ENCODE measurements around the gene DIAPH2. TPM values are rescaled to one million over a fixed set of nuclear protein-coding genes. Genes with fewer than 3 reads are reported as not detected.

DIAPH2 gene
- total and polyA plus RNA-seq, 9 of the 15 experiments (the other 6 are each of a cell fraction or from before 2014, with no cell fraction given), result 0.01 to 0.18 (median 0.07) TPM; not detected in 1

DNA sequence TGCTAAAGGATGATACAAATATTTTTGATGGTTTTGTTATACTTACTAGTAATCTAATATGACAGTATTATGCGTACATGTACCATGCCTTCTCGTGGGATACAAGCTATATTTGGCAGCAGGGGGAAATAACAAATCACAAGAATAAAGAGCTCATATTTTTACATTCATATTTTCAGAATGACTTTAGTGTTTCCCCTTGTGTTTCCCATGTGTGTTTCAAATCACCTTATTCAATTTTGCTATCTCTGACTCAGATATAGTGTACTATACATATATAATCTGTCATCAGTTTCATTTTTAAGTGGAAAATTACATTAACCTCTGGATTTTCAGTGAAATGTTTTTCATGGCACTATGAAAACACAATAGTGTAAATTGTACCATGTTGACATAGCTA is 345.8 kb downstream of the DIAPH2 start:
- DNase-seq (ENCODE audit: extremely low read depth in 1 of 4, low spot score in 3 of 4), result no peak
- ChIA-PET CTCF (ENCODE audit: low intra/inter-chr PET ratio) (no interaction called here), POLR2A (no interaction called here)
- H4K20me1 ChIP-seq (replicated peaks; ENCODE audit: control insufficient read depth, insufficient read depth, low read length), result no peaks in the 10 kb centered on the region
- no peaks in the 10 kb centered on the region for H3K9me1 ChIP-seq (ENCODE audit: control insufficient read depth, insufficient read depth, low read length)
- H3K4me1 ChIP-seq (replicated peaks in 1 of 2; ENCODE audit: control insufficient read depth in 2 of 2, insufficient read depth in 2 of 2, low read length in 2 of 2), result no peaks in the 10 kb centered on the region
- no peak for FAIRE-seq
- no peak overlapping the region for H2AFZ ChIP-seq (ENCODE audit: low read depth, low read length)
- H3K4me3 ChIP-seq, result no peak overlapping the region
- H3K36me3 ChIP-seq (ENCODE audit: control insufficient read depth, insufficient read depth, low read length), result no peaks in the 10 kb centered on the region
- H3K27ac ChIP-seq (ENCODE audit: extremely low read depth, low read depth, low read length), result no peak overlapping the region
- intact Hi-C loops (cut with micrococcal nuclease), result no loop called here
- TF ChIP-seq, protein P1, sequence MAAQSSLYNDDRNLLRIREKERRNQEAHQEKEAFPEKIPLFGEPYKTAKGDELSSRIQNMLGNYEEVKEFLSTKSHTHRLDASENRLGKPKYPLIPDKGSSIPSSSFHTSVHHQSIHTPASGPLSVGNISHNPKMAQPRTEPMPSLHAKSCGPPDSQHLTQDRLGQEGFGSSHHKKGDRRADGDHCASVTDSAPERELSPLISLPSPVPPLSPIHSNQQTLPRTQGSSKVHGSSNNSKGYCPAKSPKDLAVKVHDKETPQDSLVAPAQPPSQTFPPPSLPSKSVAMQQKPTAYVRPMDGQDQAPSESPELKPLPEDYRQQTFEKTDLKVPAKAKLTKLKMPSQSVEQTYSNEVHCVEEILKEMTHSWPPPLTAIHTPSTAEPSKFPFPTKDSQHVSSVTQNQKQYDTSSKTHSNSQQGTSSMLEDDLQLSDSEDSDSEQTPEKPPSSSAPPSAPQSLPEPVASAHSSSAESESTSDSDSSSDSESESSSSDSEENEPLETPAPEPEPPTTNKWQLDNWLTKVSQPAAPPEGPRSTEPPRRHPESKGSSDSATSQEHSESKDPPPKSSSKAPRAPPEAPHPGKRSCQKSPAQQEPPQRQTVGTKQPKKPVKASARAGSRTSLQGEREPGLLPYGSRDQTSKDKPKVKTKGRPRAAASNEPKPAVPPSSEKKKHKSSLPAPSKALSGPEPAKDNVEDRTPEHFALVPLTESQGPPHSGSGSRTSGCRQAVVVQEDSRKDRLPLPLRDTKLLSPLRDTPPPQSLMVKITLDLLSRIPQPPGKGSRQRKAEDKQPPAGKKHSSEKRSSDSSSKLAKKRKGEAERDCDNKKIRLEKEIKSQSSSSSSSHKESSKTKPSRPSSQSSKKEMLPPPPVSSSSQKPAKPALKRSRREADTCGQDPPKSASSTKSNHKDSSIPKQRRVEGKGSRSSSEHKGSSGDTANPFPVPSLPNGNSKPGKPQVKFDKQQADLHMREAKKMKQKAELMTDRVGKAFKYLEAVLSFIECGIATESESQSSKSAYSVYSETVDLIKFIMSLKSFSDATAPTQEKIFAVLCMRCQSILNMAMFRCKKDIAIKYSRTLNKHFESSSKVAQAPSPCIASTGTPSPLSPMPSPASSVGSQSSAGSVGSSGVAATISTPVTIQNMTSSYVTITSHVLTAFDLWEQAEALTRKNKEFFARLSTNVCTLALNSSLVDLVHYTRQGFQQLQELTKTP (IDR thresholded peaks at IDR 0.05; ENCODE audit: low read depth in 1 of 2, partially characterized antibody in 2 of 2), result no peak
- TF ChIP-seq ZNF143 (CRISPR knock-in tag; IDR thresholded peaks at IDR 0.05), result no peak
- no peak for TF ChIP-seq SMARCA4 (IDR thresholded peaks at IDR 0.05)
- no peak for TF ChIP-seq L3MBTL2 (IDR thresholded peaks at IDR 0.05)
- TF ChIP-seq, protein P2, sequence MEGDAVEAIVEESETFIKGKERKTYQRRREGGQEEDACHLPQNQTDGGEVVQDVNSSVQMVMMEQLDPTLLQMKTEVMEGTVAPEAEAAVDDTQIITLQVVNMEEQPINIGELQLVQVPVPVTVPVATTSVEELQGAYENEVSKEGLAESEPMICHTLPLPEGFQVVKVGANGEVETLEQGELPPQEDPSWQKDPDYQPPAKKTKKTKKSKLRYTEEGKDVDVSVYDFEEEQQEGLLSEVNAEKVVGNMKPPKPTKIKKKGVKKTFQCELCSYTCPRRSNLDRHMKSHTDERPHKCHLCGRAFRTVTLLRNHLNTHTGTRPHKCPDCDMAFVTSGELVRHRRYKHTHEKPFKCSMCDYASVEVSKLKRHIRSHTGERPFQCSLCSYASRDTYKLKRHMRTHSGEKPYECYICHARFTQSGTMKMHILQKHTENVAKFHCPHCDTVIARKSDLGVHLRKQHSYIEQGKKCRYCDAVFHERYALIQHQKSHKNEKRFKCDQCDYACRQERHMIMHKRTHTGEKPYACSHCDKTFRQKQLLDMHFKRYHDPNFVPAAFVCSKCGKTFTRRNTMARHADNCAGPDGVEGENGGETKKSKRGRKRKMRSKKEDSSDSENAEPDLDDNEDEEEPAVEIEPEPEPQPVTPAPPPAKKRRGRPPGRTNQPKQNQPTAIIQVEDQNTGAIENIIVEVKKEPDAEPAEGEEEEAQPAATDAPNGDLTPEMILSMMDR (IDR thresholded peaks at IDR 0.05 in 2 of 3, conservative IDR thresholded peaks at IDR 0.05 in 1 of 3; ENCODE audit: insufficient read depth in 2 of 3, low read depth in 1 of 3, low read length in 3 of 3), result no peak
- 0% methylated on average over 2 of the region's 2 CpGs for WGBS (ENCODE audit: insufficient coverage, low coverage, missing lambda C conversion rate)
- H3K9ac ChIP-seq (ENCODE audit: insufficient read depth in 1 of 2, low read depth in 2 of 2, low read length in 2 of 2), result no peak overlapping the region
- no TSS peak for BruUV-seq (replicated peaks)
- H3K27me3 ChIP-seq (ENCODE audit: control insufficient read depth in 2 of 2, insufficient read depth in 2 of 2, low read length in 2 of 2), result no peaks in the 10 kb centered on the region
- no peaks in the 10 kb centered on the region for H3K79me2 ChIP-seq (ENCODE audit: control insufficient read depth, insufficient read depth, low read length)
- H3K9me3 ChIP-seq (replicated peaks; ENCODE audit: control insufficient read depth, insufficient read depth, low read depth, low read length), result no peaks in the 10 kb centered on the region
- in situ Hi-C loops (cut with MboI), result no loop called here
- ATAC-seq, result no peak
- no peak overlapping the region for H3K4me2 ChIP-seq (ENCODE audit: insufficient read depth, low read length)
